Ishikawa (cell line): ENCODE data around the gene FAM81B.

ENCODE experiments used
- CEBPB ChIP-seq: IDR thresholded peaks from 2 replicates; pipeline ENCODE4 v1.6.1; 2012
- TAF1 ChIP-seq: IDR thresholded peaks from 2 replicates; pipeline ENCODE4 v1.6.1; 2012; ENCODE audit warnings: low read depth, mild to moderate bottlenecking
- TF ChIP-seq, protein P1 (sequence below): IDR thresholded peaks from 2 replicates; pipeline ENCODE4 v1.6.1; 2012

DNA sequence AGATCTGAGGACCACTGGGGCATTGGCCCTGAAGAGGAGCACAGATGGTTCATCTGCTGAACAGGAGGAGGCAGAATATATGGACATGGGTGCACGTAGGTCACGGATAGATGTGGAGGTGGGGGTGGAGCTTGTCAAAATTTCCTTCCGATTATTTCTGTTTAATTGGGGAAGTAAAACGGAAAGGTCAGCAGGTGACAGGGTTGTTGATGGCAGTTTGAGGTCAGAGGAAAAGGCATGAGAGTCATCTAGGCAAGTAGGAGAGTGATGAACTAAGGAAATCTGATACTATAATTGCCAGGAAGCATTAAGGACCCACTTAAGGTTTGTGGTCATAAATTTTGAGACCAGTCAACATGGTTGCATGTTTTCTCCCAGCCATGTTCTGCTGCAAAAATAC is 8.4 kb upstream of the FAM81B start:
- TF ChIP-seq, protein P1, sequence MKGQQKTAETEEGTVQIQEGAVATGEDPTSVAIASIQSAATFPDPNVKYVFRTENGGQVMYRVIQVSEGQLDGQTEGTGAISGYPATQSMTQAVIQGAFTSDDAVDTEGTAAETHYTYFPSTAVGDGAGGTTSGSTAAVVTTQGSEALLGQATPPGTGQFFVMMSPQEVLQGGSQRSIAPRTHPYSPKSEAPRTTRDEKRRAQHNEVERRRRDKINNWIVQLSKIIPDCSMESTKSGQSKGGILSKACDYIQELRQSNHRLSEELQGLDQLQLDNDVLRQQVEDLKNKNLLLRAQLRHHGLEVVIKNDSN = no peak
- TF ChIP-seq TAF1 = no peak
- no peak for TF ChIP-seq CEBPB
